ENCODE data around the gene TCF12. TPM values are rescaled to one million over a fixed set of nuclear protein-coding genes. Genes with fewer than 3 reads are reported as not detected.

Gene TCF12
- total RNA-seq, 1 donor from 2014 or later, result 123 TPM

DNA sequence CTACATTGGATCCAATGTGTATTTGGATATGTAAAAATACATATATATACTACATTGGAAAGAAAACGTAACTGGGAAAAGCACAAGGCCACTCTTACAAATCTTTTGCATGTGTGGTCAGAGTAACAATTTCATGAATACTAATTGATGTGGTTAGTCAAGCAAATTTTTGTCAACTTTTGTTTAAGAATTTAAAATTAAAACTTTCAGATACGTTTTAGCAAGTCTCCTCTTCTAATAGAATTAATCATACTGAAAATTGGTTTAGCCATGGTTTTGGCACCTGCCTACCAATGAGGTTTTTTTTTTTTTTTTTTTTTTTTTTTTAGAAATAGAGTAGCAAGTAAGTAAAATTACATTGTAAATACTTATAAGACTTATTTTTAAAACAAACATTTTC lies 304.9 kb downstream of the TCF12 start:
- H3K4me1 Mint-ChIP-seq (ENCODE audit: unreplicated experiment), result peaks cover 11% of the 10 kb centered on the region
- no peak for DNase-seq (ENCODE audit: low spot score)
- no peaks in the 10 kb centered on the region for H3K9me3 Mint-ChIP-seq (ENCODE audit: unreplicated experiment)
- peaks cover 4% of the 10 kb centered on the region for H3K27me3 Mint-ChIP-seq (ENCODE audit: unreplicated experiment)
- no peak overlapping the region for H3K4me3 Mint-ChIP-seq (ENCODE audit: unreplicated experiment)
- no peaks in the 10 kb centered on the region for H3K36me3 Mint-ChIP-seq (ENCODE audit: low read depth, unreplicated experiment)
- TF ChIP-seq, protein P1, sequence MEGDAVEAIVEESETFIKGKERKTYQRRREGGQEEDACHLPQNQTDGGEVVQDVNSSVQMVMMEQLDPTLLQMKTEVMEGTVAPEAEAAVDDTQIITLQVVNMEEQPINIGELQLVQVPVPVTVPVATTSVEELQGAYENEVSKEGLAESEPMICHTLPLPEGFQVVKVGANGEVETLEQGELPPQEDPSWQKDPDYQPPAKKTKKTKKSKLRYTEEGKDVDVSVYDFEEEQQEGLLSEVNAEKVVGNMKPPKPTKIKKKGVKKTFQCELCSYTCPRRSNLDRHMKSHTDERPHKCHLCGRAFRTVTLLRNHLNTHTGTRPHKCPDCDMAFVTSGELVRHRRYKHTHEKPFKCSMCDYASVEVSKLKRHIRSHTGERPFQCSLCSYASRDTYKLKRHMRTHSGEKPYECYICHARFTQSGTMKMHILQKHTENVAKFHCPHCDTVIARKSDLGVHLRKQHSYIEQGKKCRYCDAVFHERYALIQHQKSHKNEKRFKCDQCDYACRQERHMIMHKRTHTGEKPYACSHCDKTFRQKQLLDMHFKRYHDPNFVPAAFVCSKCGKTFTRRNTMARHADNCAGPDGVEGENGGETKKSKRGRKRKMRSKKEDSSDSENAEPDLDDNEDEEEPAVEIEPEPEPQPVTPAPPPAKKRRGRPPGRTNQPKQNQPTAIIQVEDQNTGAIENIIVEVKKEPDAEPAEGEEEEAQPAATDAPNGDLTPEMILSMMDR (IDR thresholded peaks at IDR 0.05; ENCODE audit: unreplicated experiment), result no peak
- H3K27ac Mint-ChIP-seq (ENCODE audit: unreplicated experiment), result no peak overlapping the region

- Mint-ChIP-seq H3K4me3 (ENCODE audit: unreplicated experiment) (no peak overlapping the region), H3K9me3 (ENCODE audit: unreplicated experiment) (no peaks in the 10 kb centered on the region), H3K4me1 (ENCODE audit: unreplicated experiment) (peaks cover 12% of the 10 kb centered on the region), H3K27ac (ENCODE audit: unreplicated experiment) (no peak overlapping the region), H3K36me3 (ENCODE audit: low read depth, unreplicated experiment) (no peaks in the 10 kb centered on the region), H3K27me3 (ENCODE audit: unreplicated experiment) (peaks cover 4% of the 10 kb centered on the region)
- no peak for DNase-seq (ENCODE audit: low spot score)
- TF ChIP-seq, protein P1 (IDR thresholded peaks at IDR 0.05; ENCODE audit: unreplicated experiment), result no peak
Measured at GRCh38 chr15:57223887-57224286, 305.4 kb downstream of the TCF12 start.

GRCh38 chr15:57224664-57225063 lies 306.2 kb downstream of the TCF12 start:
- Mint-ChIP-seq H3K4me3 (ENCODE audit: unreplicated experiment) (no peak overlapping the region), H3K36me3 (ENCODE audit: low read depth, unreplicated experiment) (no peaks in the 10 kb centered on the region), H3K9me3 (ENCODE audit: unreplicated experiment) (no peaks in the 10 kb centered on the region), H3K27ac (ENCODE audit: unreplicated experiment) (no peak overlapping the region), H3K27me3 (ENCODE audit: unreplicated experiment) (peaks cover 2% of the 10 kb centered on the region), H3K4me1 (ENCODE audit: unreplicated experiment) (peaks cover 9% of the 10 kb centered on the region)
- TF ChIP-seq, protein P1 (IDR thresholded peaks at IDR 0.05; ENCODE audit: unreplicated experiment), result no peak
- DNase-seq (ENCODE audit: low spot score), result no peak

- Mint-ChIP-seq H3K4me1 (ENCODE audit: unreplicated experiment) (peaks cover 2% of the 10 kb centered on the region), H3K27ac (ENCODE audit: unreplicated experiment) (no peak overlapping the region), H3K36me3 (ENCODE audit: low read depth, unreplicated experiment) (no peaks in the 10 kb centered on the region), H3K4me3 (ENCODE audit: unreplicated experiment) (no peak overlapping the region), H3K9me3 (ENCODE audit: unreplicated experiment) (no peaks in the 10 kb centered on the region), H3K27me3 (ENCODE audit: unreplicated experiment) (peaks cover 2% of the 10 kb centered on the region)
- DNase-seq (ENCODE audit: low spot score), result no peak
- TF ChIP-seq, protein P1 (IDR thresholded peaks at IDR 0.05; ENCODE audit: unreplicated experiment), result no peak
Measured at GRCh38 chr15:57227166-57227565, 308.7 kb downstream of the TCF12 start.

DNA sequence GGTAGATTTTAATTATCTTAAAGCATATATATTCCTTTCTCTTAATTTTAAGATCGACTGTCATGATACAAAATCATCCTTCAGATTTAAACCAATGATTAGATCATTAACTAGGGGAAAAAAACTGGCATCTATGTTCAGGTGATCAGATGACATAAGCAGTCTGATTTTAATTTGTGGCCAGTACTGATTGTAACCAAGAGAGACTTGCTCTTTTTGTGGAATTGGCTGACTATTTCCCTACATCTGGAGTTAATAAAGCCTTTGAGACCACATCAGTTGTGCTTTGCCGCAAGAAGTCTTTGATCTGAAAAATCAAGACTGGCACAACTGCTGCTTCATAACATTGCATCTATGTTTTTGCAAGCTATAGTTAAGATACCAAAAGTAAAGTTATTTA lies 309.5 kb downstream of the TCF12 start:
- Mint-ChIP-seq H3K9me3 (ENCODE audit: unreplicated experiment) (no peaks in the 10 kb centered on the region), H3K27ac (ENCODE audit: unreplicated experiment) (no peak overlapping the region), H3K36me3 (ENCODE audit: low read depth, unreplicated experiment) (no peaks in the 10 kb centered on the region), H3K27me3 (ENCODE audit: unreplicated experiment) (peaks cover 2% of the 10 kb centered on the region), H3K4me3 (ENCODE audit: unreplicated experiment) (no peak overlapping the region), H3K4me1 (ENCODE audit: unreplicated experiment) (peaks cover 2% of the 10 kb centered on the region)
- TF ChIP-seq, protein P1 (IDR thresholded peaks at IDR 0.05; ENCODE audit: unreplicated experiment), result no peak
- DNase-seq (ENCODE audit: low spot score), result no peak
